Upper lobe of right lung (tissue), 1 donor: ENCODE measurements around the gene SUSD6. TPM values are rescaled to one million over a fixed set of nuclear protein-coding genes. Genes with fewer than 3 reads are reported as not detected.
"Not testable (repeated sequence)": the region's sequence is repeated elsewhere in the genome, so short reads cannot be mapped to it uniquely, and the experiment has no call there.

Experiments used
- ATAC-seq: fragments of 200-7000 bp; cut with Tn5 transposase; one replicate; pipeline ENCODE4 v1.9.1; 2020; ENCODE audit warnings: mild to moderate bottlenecking, moderate library complexity
- DNase-seq: peaks from one replicate; pipeline ENCODE4 v3.0.0-alpha.2; 2020
- H3K27ac ChIP-seq: fragments of 200-600 bp; one replicate; pipeline ENCODE4 v1.8.0; 2022
- H3K27me3 ChIP-seq: fragments of 200-600 bp; one replicate; pipeline ENCODE4 v1.8.0; 2022; ENCODE audit warnings: mild to moderate bottlenecking
- H3K36me3 ChIP-seq: fragments of 200-600 bp; one replicate; pipeline ENCODE4 v1.8.0; 2022
- H3K4me1 ChIP-seq: fragments of 200-600 bp; one replicate; pipeline ENCODE4 v1.8.0; 2022
- H3K4me3 ChIP-seq: fragments of 200-600 bp; one replicate; pipeline ENCODE4 v1.8.0; 2022; ENCODE audit warnings: mild to moderate bottlenecking
- H3K9me3 ChIP-seq: fragments of 200-600 bp; one replicate; pipeline ENCODE4 v1.8.0; 2022
- intact Hi-C: fragments of 100-400 bp; cut with DNase I; formaldehyde crosslinking; loops from one replicate; pipeline ENCODE4 v1.11.0; 2022
- total RNA-seq: library from RNA; stranded (reverse); fragmentation: NEBNext Ultra II Directional; extraction: Animal tissue kit (Norgen Biotek cat#: 25700); gene quantifications from one replicate; pipeline ENCODE4 v1.2.1, GENCODE V29; 2021
- TF ChIP-seq, protein P1 (sequence below): fragments of 200-600 bp; IDR thresholded peaks from one replicate; pipeline ENCODE4 v1.8.0; 2022; ENCODE audit warnings: antibody characterized with exemption
- donor health status: DM: no; HTN: yes; CAD: no; lungs with severe emphysema.

The SUSD6 gene
- total RNA-seq, 1 donor from 2014 or later: 87.5 TPM

GRCh38 chr14:69593018-69593677 lies 18.2 kb upstream of the SUSD6 start:
- no peaks in the 10 kb centered on the region for H3K9me3 ChIP-seq
- H3K27ac ChIP-seq: no peak overlapping the region
- DNase-seq (no peak), ATAC-seq (no peak)
- no peaks in the 10 kb centered on the region for H3K4me1 ChIP-seq
- H3K36me3 ChIP-seq: no peaks in the 10 kb centered on the region
- intact Hi-C loops: no loop called here
- H3K4me3 ChIP-seq: no peak overlapping the region
- TF ChIP-seq, protein P1, sequence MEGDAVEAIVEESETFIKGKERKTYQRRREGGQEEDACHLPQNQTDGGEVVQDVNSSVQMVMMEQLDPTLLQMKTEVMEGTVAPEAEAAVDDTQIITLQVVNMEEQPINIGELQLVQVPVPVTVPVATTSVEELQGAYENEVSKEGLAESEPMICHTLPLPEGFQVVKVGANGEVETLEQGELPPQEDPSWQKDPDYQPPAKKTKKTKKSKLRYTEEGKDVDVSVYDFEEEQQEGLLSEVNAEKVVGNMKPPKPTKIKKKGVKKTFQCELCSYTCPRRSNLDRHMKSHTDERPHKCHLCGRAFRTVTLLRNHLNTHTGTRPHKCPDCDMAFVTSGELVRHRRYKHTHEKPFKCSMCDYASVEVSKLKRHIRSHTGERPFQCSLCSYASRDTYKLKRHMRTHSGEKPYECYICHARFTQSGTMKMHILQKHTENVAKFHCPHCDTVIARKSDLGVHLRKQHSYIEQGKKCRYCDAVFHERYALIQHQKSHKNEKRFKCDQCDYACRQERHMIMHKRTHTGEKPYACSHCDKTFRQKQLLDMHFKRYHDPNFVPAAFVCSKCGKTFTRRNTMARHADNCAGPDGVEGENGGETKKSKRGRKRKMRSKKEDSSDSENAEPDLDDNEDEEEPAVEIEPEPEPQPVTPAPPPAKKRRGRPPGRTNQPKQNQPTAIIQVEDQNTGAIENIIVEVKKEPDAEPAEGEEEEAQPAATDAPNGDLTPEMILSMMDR: no peak
- no peaks in the 10 kb centered on the region for H3K27me3 ChIP-seq

GRCh38 chr14:69594846-69595245 lies 16.6 kb upstream of the SUSD6 start:
- Histone ChIP-seq H3K4me3 (no peak overlapping the region), H3K27me3 (no peaks in the 10 kb centered on the region), H3K27ac (no peak overlapping the region), H3K9me3 (no peaks in the 10 kb centered on the region), H3K4me1 (no peaks in the 10 kb centered on the region), H3K36me3 (no peaks in the 10 kb centered on the region)
- DNase-seq (no peak), ATAC-seq (no peak)
- intact Hi-C loops: no loop called here
- TF ChIP-seq, protein P1: no peak

GRCh38 chr14:69595336-69595735 lies 16.1 kb upstream of the SUSD6 start:
- TF ChIP-seq, protein P1: no peak

GRCh38 chr14:69599431-69599830 lies 12.0 kb upstream of the SUSD6 start:
- intact Hi-C loops: not testable (repeated sequence)

More at GRCh38 chr14:69595336-69595735, 16.1 kb upstream of the SUSD6 start:
- H3K36me3 ChIP-seq: no peaks in the 10 kb centered on the region
- no peaks in the 10 kb centered on the region for H3K9me3 ChIP-seq
- no peaks in the 10 kb centered on the region for H3K27me3 ChIP-seq
- H3K4me1 ChIP-seq: no peaks in the 10 kb centered on the region
- H3K4me3 ChIP-seq: no peak overlapping the region
- intact Hi-C loops: no loop called here
- DNase-seq (no peak), ATAC-seq (no peak)
- H3K27ac ChIP-seq: no peak overlapping the region

GRCh38 chr14:69600304-69600891 lies 11.0 kb upstream of the SUSD6 start:
- intact Hi-C loops: no loop called here
- Histone ChIP-seq H3K27me3 (no peaks in the 10 kb centered on the region), H3K4me1 (no peaks in the 10 kb centered on the region), H3K36me3 (no peaks in the 10 kb centered on the region), H3K9me3 (no peaks in the 10 kb centered on the region), H3K4me3 (no peak overlapping the region), H3K27ac (no peak overlapping the region)
- TF ChIP-seq, protein P1: no peak
- no peak for DNase-seq
- ATAC-seq: no peak

More at GRCh38 chr14:69599431-69599830, 12.0 kb upstream of the SUSD6 start:
- H3K27me3 ChIP-seq, H3K9me3 ChIP-seq, H3K4me3 ChIP-seq, H3K4me1 ChIP-seq, H3K36me3 ChIP-seq, DNase-seq, H3K27ac ChIP-seq, ATAC-seq: not testable (repeated sequence)

- Histone ChIP-seq H3K9me3 (no peaks in the 10 kb centered on the region), H3K27ac (no peak overlapping the region), H3K4me1 (peaks cover 11% of the 10 kb centered on the region), H3K27me3 (no peaks in the 10 kb centered on the region), H3K4me3 (no peak overlapping the region), H3K36me3 (no peaks in the 10 kb centered on the region)
- DNase-seq (no peak), ATAC-seq (peak; percentile 80)
- intact Hi-C loops: no loop called here
- TF ChIP-seq, protein P1: no peak
Measured at GRCh38 chr14:69605738-69606137, 5.7 kb upstream of the SUSD6 start.
